Lung (tissue), 12 donors: ENCODE data around the gene TIMM17B. TPM values are rescaled to one million over a fixed set of nuclear protein-coding genes. Genes with fewer than 3 reads are reported as not detected.
A peak's percentile ranks its signal among the peaks of the same experiment; 100 is the strongest.
"Not testable (repeated sequence)": the region's sequence is repeated elsewhere in the genome, so short reads cannot be mapped to it uniquely, and the experiment has no call there.

Experiments used
- ATAC-seq: fragments of 200-7000 bp; cut with Tn5 transposase; one replicate; pipeline ENCODE4 v1.9.1; 2020; ENCODE audit warnings: moderate number of reproducible peaks; ENCODE audit not compliant: insufficient read depth, low FRiP score
- DNase-seq, 3 donors: peaks; one replicate each; pipeline ENCODE4 v3.0.0-alpha.2; 2013 to 2017
- H3K27ac ChIP-seq, 2 donors: one replicate each; pipeline ENCODE4 v1.5.1; 2013; ENCODE audit warnings: mild to moderate bottlenecking in 2 of 2, moderate library complexity in 2 of 2, control low read depth in 1 of 2, inconsistent platforms in 1 of 2, low read depth in 1 of 2, low read length in 1 of 2
- H3K27me3 ChIP-seq, 3 donors: one replicate each; pipeline ENCODE4 v1.5.1; 2013; ENCODE audit warnings: low read length in 2 of 3; ENCODE audit not compliant: control insufficient read depth in 3 of 3, insufficient read depth in 3 of 3
- H3K36me3 ChIP-seq, 4 donors: one replicate each; pipeline ENCODE4 v1.5.1; 2013; ENCODE audit warnings: low read length in 4 of 4, mild to moderate bottlenecking in 1 of 4, moderate library complexity in 1 of 4; ENCODE audit not compliant: control insufficient read depth in 4 of 4, insufficient read depth in 4 of 4
- H3K4me1 ChIP-seq, 5 donors: one replicate each; pipeline ENCODE4 v1.5.1; 2013; ENCODE audit warnings: low read length in 5 of 5, mild to moderate bottlenecking in 2 of 5, moderate library complexity in 1 of 5; ENCODE audit not compliant: control insufficient read depth in 5 of 5, insufficient read depth in 5 of 5
- H3K4me3 ChIP-seq: one replicate; pipeline ENCODE4 v1.5.1; 2013; ENCODE audit warnings: mild to moderate bottlenecking, control low read depth, moderate library complexity
- H3K9ac ChIP-seq, 2 donors: one replicate each; pipeline ENCODE4 v1.5.1; 2013; ENCODE audit warnings: low read length in 2 of 2, control low read depth in 1 of 2; ENCODE audit not compliant: insufficient read depth in 1 of 2
- H3K9me3 ChIP-seq, 4 donors: one replicate each; pipeline ENCODE4 v1.5.1; 2013; ENCODE audit warnings: low read length in 3 of 4, mild to moderate bottlenecking in 1 of 4, moderate library complexity in 1 of 4; ENCODE audit not compliant: control insufficient read depth in 4 of 4, insufficient read depth in 3 of 4
- CTCF ChIP-seq: IDR thresholded peaks from 2 replicates; pipeline ENCODE4 v1.5.1; 2012; ENCODE audit warnings: mild to moderate bottlenecking; ENCODE audit errors: control extremely low read depth, extremely low read depth
- WGBS, 2 donors: extraction: QIAGEN DNeasy Blood & Tissue Kit; methylation state at CpG; one replicate each; pipeline ENCODE4 v1.1.7; 2013; 5-methylcytosine and 5-hydroxymethylcytosine counted together
- polyA plus RNA-seq, 2 donors: library from polyadenylated mRNA; stranded (reverse); fragments of 200-250 nt; gene quantifications; one replicate each; pipeline ENCODE4 v1.2.1, GENCODE V29; 2013
- total RNA-seq, 2 donors: library from RNA; depleted of rRNA in 1 of 2; stranded (reverse); fragments of >200 nt in 1 of 2; gene quantifications; one replicate each; pipeline ENCODE4 v1.2.1, GENCODE V29; 2014 to 2021
- donor health status: control.
- donor health status: control.
- donor health status: Bipolar disorder and iron deficiency.
- donor health status: healthy.
- donor health status: DM: yes; HTN: yes; CAD: no.

The TIMM17B gene
- total and polyA plus RNA-seq, 4 donors: 21.0 to 73.4 (median 59.4) TPM

GRCh38 chrX:48890296-48890925 lies 7.2 kb downstream of the TIMM17B start:
- peak in 1 of 3 donors; percentile 4 for DNase-seq
- Histone ChIP-seq H3K36me3 (peaks cover 0 to 3% (median under 1%) of the 10 kb centered on the region in 4 donors), H3K27ac (no peak overlapping the region), H3K4me1 (peaks cover 0 to 5% (median 0%) of the 10 kb centered on the region in 5 donors), H3K4me3 (no peak overlapping the region), H3K27me3 (no peaks in the 10 kb centered on the region), H3K9me3 (no peaks in the 10 kb centered on the region), H3K9ac (peak overlapping the region in 1 of 2 donors; percentile 68)
- TF ChIP-seq CTCF: no peak
- no peak for ATAC-seq
- 21 to 54% methylated on average over 11 to 15 of the region's 15 CpGs for WGBS, 2 donors

- ATAC-seq, H3K27ac ChIP-seq, H3K9ac ChIP-seq, H3K4me3 ChIP-seq, H3K9me3 ChIP-seq, DNase-seq, H3K27me3 ChIP-seq, H3K36me3 ChIP-seq, H3K4me1 ChIP-seq: not testable (repeated sequence)
- WGBS, 2 donors: 81 to 89% methylated on average over 5 of the region's 5 CpGs
Observed at GRCh38 chrX:48886586-48886985, 11.0 kb downstream of the TIMM17B start.

GRCh38 chrX:48883729-48884128 lies 13.8 kb downstream of the TIMM17B start:
- Histone ChIP-seq H3K9me3 (no peaks in the 10 kb centered on the region), H3K27ac (no peak overlapping the region), H3K27me3 (no peaks in the 10 kb centered on the region), H3K4me1 (no peaks in the 10 kb centered on the region), H3K36me3 (no peaks in the 10 kb centered on the region), H3K4me3 (no peak overlapping the region), H3K9ac (no peak overlapping the region)
- TF ChIP-seq CTCF: no peak
- ATAC-seq: no peak
- DNase-seq: no peak
- WGBS, 2 donors: 77 to 80% methylated on average over 10 of the region's 10 CpGs

GRCh38 chrX:48876944-48877343 lies 20.6 kb downstream of the TIMM17B start:
- ATAC-seq, H3K9ac ChIP-seq, H3K9me3 ChIP-seq, H3K27me3 ChIP-seq, H3K4me3 ChIP-seq, H3K36me3 ChIP-seq, DNase-seq, H3K4me1 ChIP-seq, H3K27ac ChIP-seq: not testable (repeated sequence)
- 53 to 60% methylated on average over 3 to 4 of the region's 4 CpGs for WGBS, 2 donors

- H3K4me1 ChIP-seq, H3K9me3 ChIP-seq, H3K36me3 ChIP-seq, H3K4me3 ChIP-seq, H3K9ac ChIP-seq, H3K27ac ChIP-seq, H3K27me3 ChIP-seq, DNase-seq, ATAC-seq: not testable (repeated sequence)
- 31 to 42% methylated on average over 1 of the region's 2 CpGs for WGBS, 2 donors
Observed at GRCh38 chrX:48872017-48872416, 25.6 kb downstream of the TIMM17B start.
